ENCODE data around the gene RSPO3.

RSPO3 gene

GRCh38 chr6:127115746-127116145 is 2.7 kb upstream of the RSPO3 start:
- in situ Hi-C loops (cut with HindIII; ENCODE audit: low sequenced_read_pairs): no loop called here
- no peak overlapping the region for H3K4me3 ChIP-seq (ENCODE audit: low read depth, low read length)
- TF ChIP-seq CTCF (IDR thresholded peaks at IDR 0.05; ENCODE audit: low read depth, low read length): no peak
- DNase-seq (ENCODE audit: low read depth, low spot score): no peak

- no peak for TF ChIP-seq CTCF (IDR thresholded peaks at IDR 0.05; ENCODE audit: low read depth, low read length)
- in situ Hi-C loops (cut with HindIII; ENCODE audit: low sequenced_read_pairs): no loop called here
- H3K4me3 ChIP-seq (ENCODE audit: low read depth, low read length): peak overlapping the region; percentile 47
- DNase-seq (ENCODE audit: low read depth, low spot score): no peak
Measured at GRCh38 chr6:127117979-127118297, 533 bp upstream of the RSPO3 start.

GRCh38 chr6:127119102-127120022 is 891 bp downstream of the RSPO3 start:
- no peak for DNase-seq (ENCODE audit: low read depth, low spot score)
- peak overlapping the region; percentile 47 for H3K4me3 ChIP-seq (ENCODE audit: low read depth, low read length)
- in situ Hi-C loops (cut with HindIII; ENCODE audit: low sequenced_read_pairs): no loop called here

GRCh38 chr6:127120023-127120786 is 1.7 kb downstream of the RSPO3 start:
- TF ChIP-seq CTCF (IDR thresholded peaks at IDR 0.05; ENCODE audit: low read depth, low read length): no peak
- in situ Hi-C loops (cut with HindIII; ENCODE audit: low sequenced_read_pairs): no loop called here
- peak overlapping the region; percentile 47 for H3K4me3 ChIP-seq (ENCODE audit: low read depth, low read length)
- DNase-seq (ENCODE audit: low read depth, low spot score): no peak

More at GRCh38 chr6:127119102-127120022, 891 bp downstream of the RSPO3 start:
- TF ChIP-seq CTCF (IDR thresholded peaks at IDR 0.05; ENCODE audit: low read depth, low read length): no peak

- in situ Hi-C loops (cut with HindIII; ENCODE audit: low sequenced_read_pairs): no loop called here
- peak; percentile 84 for TF ChIP-seq CTCF (IDR thresholded peaks at IDR 0.05; ENCODE audit: low read depth, low read length)
- peak; percentile 84 for DNase-seq (ENCODE audit: low read depth, low spot score)
- peak overlapping the region; percentile 47 for H3K4me3 ChIP-seq (ENCODE audit: low read depth, low read length)
Measured at GRCh38 chr6:127120787-127121636, 2.5 kb downstream of the RSPO3 start.

GRCh38 chr6:127121637-127121960 is 3.1 kb downstream of the RSPO3 start:
- H3K4me3 ChIP-seq (ENCODE audit: low read depth, low read length): no peak overlapping the region
- DNase-seq (ENCODE audit: low read depth, low spot score): no peak
- TF ChIP-seq CTCF (IDR thresholded peaks at IDR 0.05; ENCODE audit: low read depth, low read length): no peak
- in situ Hi-C loops (cut with HindIII; ENCODE audit: low sequenced_read_pairs): no loop called here
